Skeletal muscle tissue (tissue), 4 donors: Measurements from ENCODE around the gene OSBPL10. TPM values are rescaled to one million over a fixed set of nuclear protein-coding genes. Genes with fewer than 3 reads are reported as not detected.

Experiments
- H3K27ac ChIP-seq: one replicate; pipeline ENCODE4 v1.7.0; 2013; ENCODE audit warnings: mild to moderate bottlenecking, low read depth, low read length, inconsistent platforms
- H3K27me3 ChIP-seq, 3 donors: one replicate each; pipeline ENCODE4 v1.7.0; 2013; ENCODE audit warnings: low read length in 3 of 3; ENCODE audit not compliant: control insufficient read depth in 3 of 3, insufficient read depth in 3 of 3
- H3K36me3 ChIP-seq, 3 donors: one replicate each; pipeline ENCODE4 v1.7.0; 2013; ENCODE audit warnings: low read length in 3 of 3; ENCODE audit not compliant: control insufficient read depth in 3 of 3, insufficient read depth in 3 of 3
- H3K4me1 ChIP-seq, 3 donors: one replicate each; pipeline ENCODE4 v1.7.0; 2013; ENCODE audit warnings: low read length in 3 of 3, mild to moderate bottlenecking in 3 of 3; ENCODE audit not compliant: control insufficient read depth in 3 of 3, insufficient read depth in 3 of 3
- H3K4me3 ChIP-seq, 3 donors: one replicate each; pipeline ENCODE4 v1.7.0; 2013; ENCODE audit warnings: low read length in 3 of 3
- H3K9ac ChIP-seq, 3 donors: one replicate each; pipeline ENCODE4 v1.7.0; 2013; ENCODE audit warnings: low read length in 3 of 3, mild to moderate bottlenecking in 3 of 3, moderate library complexity in 2 of 3, low read depth in 1 of 3
- H3K9me3 ChIP-seq, 3 donors: one replicate each; pipeline ENCODE4 v1.7.0; 2013; ENCODE audit warnings: low read length in 3 of 3; ENCODE audit not compliant: control insufficient read depth in 3 of 3
- total RNA-seq: library from RNA; depleted of rRNA; stranded (reverse); fragments of >200 nt; gene quantifications from one replicate; pipeline ENCODE4 v1.2.3, GENCODE V29; 2014
- donor health status: Osteomylitis.

The OSBPL10 gene
- total RNA-seq, 1 donor from 2014 or later: 6.8 TPM

GRCh38 chr3:31748281-31748932 lies 232.7 kb downstream of the OSBPL10 start:
- H3K4me3 ChIP-seq: no peak overlapping the region
- no peaks in the 10 kb centered on the region for H3K36me3 ChIP-seq
- H3K9me3 ChIP-seq: no peaks in the 10 kb centered on the region
- no peak overlapping the region for H3K27ac ChIP-seq
- no peak overlapping the region for H3K9ac ChIP-seq
- H3K4me1 ChIP-seq: no peaks in the 10 kb centered on the region
- H3K27me3 ChIP-seq: no peaks in the 10 kb centered on the region

GRCh38 chr3:31747785-31748184 lies 233.3 kb downstream of the OSBPL10 start:
- no peak overlapping the region for H3K4me3 ChIP-seq
- no peaks in the 10 kb centered on the region for H3K9me3 ChIP-seq
- H3K36me3 ChIP-seq: no peaks in the 10 kb centered on the region
- H3K27me3 ChIP-seq: no peaks in the 10 kb centered on the region
- H3K27ac ChIP-seq: no peak overlapping the region
- H3K4me1 ChIP-seq: no peaks in the 10 kb centered on the region
- H3K9ac ChIP-seq: no peak overlapping the region

- Histone ChIP-seq H3K27me3 (no peaks in the 10 kb centered on the region), H3K27ac (no peak overlapping the region), H3K36me3 (peaks cover 0 to 2% (median 0%) of the 10 kb centered on the region in 3 donors), H3K9ac (no peak overlapping the region), H3K4me3 (no peak overlapping the region), H3K9me3 (no peaks in the 10 kb centered on the region), H3K4me1 (no peaks in the 10 kb centered on the region)
Observed at GRCh38 chr3:31744913-31745312, 236.1 kb downstream of the OSBPL10 start.

- H3K27me3 ChIP-seq: no peaks in the 10 kb centered on the region
- H3K9ac ChIP-seq: no peak overlapping the region
- no peaks in the 10 kb centered on the region for H3K4me1 ChIP-seq
- H3K36me3 ChIP-seq: peaks cover 0 to 2% (median 0%) of the 10 kb centered on the region in 3 donors
- H3K4me3 ChIP-seq: no peak overlapping the region
- H3K27ac ChIP-seq: no peak overlapping the region
- H3K9me3 ChIP-seq: no peaks in the 10 kb centered on the region
Observed at GRCh38 chr3:31743331-31744089, 237.6 kb downstream of the OSBPL10 start.

- Histone ChIP-seq H3K36me3 (peaks cover 0 to 2% (median 0%) of the 10 kb centered on the region in 3 donors), H3K9ac (no peak overlapping the region), H3K4me1 (no peaks in the 10 kb centered on the region), H3K27ac (no peak overlapping the region), H3K27me3 (no peaks in the 10 kb centered on the region), H3K4me3 (no peak overlapping the region), H3K9me3 (no peaks in the 10 kb centered on the region)
Observed at GRCh38 chr3:31740397-31740796, 240.7 kb downstream of the OSBPL10 start.

- H3K4me1 ChIP-seq: no peaks in the 10 kb centered on the region
- H3K36me3 ChIP-seq: peaks cover 0 to 2% (median 0%) of the 10 kb centered on the region in 3 donors
- H3K27ac ChIP-seq: no peak overlapping the region
- no peaks in the 10 kb centered on the region for H3K9me3 ChIP-seq
- H3K4me3 ChIP-seq: no peak overlapping the region
- no peaks in the 10 kb centered on the region for H3K27me3 ChIP-seq
- no peak overlapping the region for H3K9ac ChIP-seq
Observed at GRCh38 chr3:31738412-31738811, 242.7 kb downstream of the OSBPL10 start.

- H3K9ac ChIP-seq: no peak overlapping the region
- H3K36me3 ChIP-seq: no peaks in the 10 kb centered on the region
- no peak overlapping the region for H3K27ac ChIP-seq
- H3K4me1 ChIP-seq: peaks cover 0 to 3% (median 2%) of the 10 kb centered on the region in 3 donors
- no peaks in the 10 kb centered on the region for H3K27me3 ChIP-seq
- H3K9me3 ChIP-seq: no peaks in the 10 kb centered on the region
- H3K4me3 ChIP-seq: no peak overlapping the region
Observed at GRCh38 chr3:31735667-31736066, 245.4 kb downstream of the OSBPL10 start.

- no peaks in the 10 kb centered on the region for H3K27me3 ChIP-seq
- H3K9ac ChIP-seq: no peak overlapping the region
- H3K9me3 ChIP-seq: no peaks in the 10 kb centered on the region
- H3K27ac ChIP-seq: no peak overlapping the region
- peaks cover 0 to 3% (median 2%) of the 10 kb centered on the region in 3 donors for H3K4me1 ChIP-seq
- no peak overlapping the region for H3K4me3 ChIP-seq
- no peaks in the 10 kb centered on the region for H3K36me3 ChIP-seq
Observed at GRCh38 chr3:31733234-31733667, 247.8 kb downstream of the OSBPL10 start.

GRCh38 chr3:31732548-31732947 lies 248.5 kb downstream of the OSBPL10 start:
- no peak overlapping the region for H3K9ac ChIP-seq
- no peaks in the 10 kb centered on the region for H3K9me3 ChIP-seq
- no peaks in the 10 kb centered on the region for H3K36me3 ChIP-seq
- no peak overlapping the region for H3K4me3 ChIP-seq
- H3K27ac ChIP-seq: no peak overlapping the region
- peaks cover 0 to 3% (median 2%) of the 10 kb centered on the region in 3 donors for H3K4me1 ChIP-seq
- no peaks in the 10 kb centered on the region for H3K27me3 ChIP-seq

- Histone ChIP-seq H3K9me3 (no peaks in the 10 kb centered on the region), H3K4me1 (peaks cover 0 to 3% (median 2%) of the 10 kb centered on the region in 3 donors), H3K27me3 (no peaks in the 10 kb centered on the region), H3K4me3 (no peak overlapping the region), H3K9ac (no peak overlapping the region), H3K27ac (no peak overlapping the region), H3K36me3 (no peaks in the 10 kb centered on the region)
Observed at GRCh38 chr3:31729573-31729972, 251.5 kb downstream of the OSBPL10 start.
